Mesenchymal stem cell (in vitro differentiated cells and primary cell): Measurements from ENCODE around the gene ARHGEF1.

Source experiments
- DNase-seq: peaks from one replicate; pipeline ENCODE4 v3.0.0-alpha.2; 2013
- H2AFZ ChIP-seq: one replicate; pipeline ENCODE4 v1.6.1; 2013; ENCODE audit warnings: low read depth, mild to moderate bottlenecking, control low read depth, inconsistent platforms, low read length, moderate library complexity
- H2AK5ac ChIP-seq: 2 replicates; pipeline ENCODE4 v1.6.1; 2013; ENCODE audit warnings: low read length, moderate library complexity, mild to moderate bottlenecking, inconsistent platforms; ENCODE audit not compliant: severe bottlenecking
- H2BK120ac ChIP-seq: one replicate; pipeline ENCODE4 v1.6.1; 2013; ENCODE audit warnings: low read depth, mild to moderate bottlenecking, inconsistent platforms, low read length, moderate library complexity
- H2BK12ac ChIP-seq, 2 experiments: one replicate each; pipeline ENCODE4 v1.6.1; 2013; ENCODE audit warnings: inconsistent platforms in 2 of 2, low read length in 2 of 2, mild to moderate bottlenecking in 2 of 2, moderate library complexity in 2 of 2, control low read depth in 1 of 2
- H2BK15ac ChIP-seq: one replicate; pipeline ENCODE4 v1.6.1; 2013; ENCODE audit warnings: mild to moderate bottlenecking, low read depth, inconsistent platforms; ENCODE audit not compliant: poor library complexity, severe bottlenecking
- H2BK5ac ChIP-seq: 2 replicates; pipeline ENCODE4 v1.6.1; 2013; ENCODE audit warnings: low read depth, mild to moderate bottlenecking, low read length, control low read depth, inconsistent platforms; ENCODE audit not compliant: poor library complexity, severe bottlenecking
- H3K14ac ChIP-seq, 2 experiments: one replicate each; pipeline ENCODE4 v1.6.1; 2013; ENCODE audit warnings: inconsistent platforms in 2 of 2, low read length in 2 of 2, control low read depth in 1 of 2, mild to moderate bottlenecking in 1 of 2, moderate library complexity in 1 of 2
- H3K18ac ChIP-seq, 2 experiments: one replicate each; pipeline ENCODE4 v1.6.1; 2013; ENCODE audit warnings: inconsistent platforms in 2 of 2, low read length in 2 of 2, control low read depth in 1 of 2, low read depth in 1 of 2, mild to moderate bottlenecking in 1 of 2
- H3K23ac ChIP-seq, 2 experiments: one replicate each; pipeline ENCODE4 v1.6.1; 2013; ENCODE audit warnings: inconsistent platforms in 2 of 2, low read length in 2 of 2, mild to moderate bottlenecking in 2 of 2, moderate library complexity in 2 of 2, control low read depth in 1 of 2
- H3K27ac ChIP-seq: 2 replicates; pipeline ENCODE4 v1.5.1; 2013; ENCODE audit warnings: mild to moderate bottlenecking, moderate library complexity, low read length, control low read depth, inconsistent platforms; ENCODE audit not compliant: poor library complexity, severe bottlenecking
- H3K27me3 ChIP-seq, 2 experiments: 2 replicates each; pipeline versions ENCODE4 v1.6.1 to v1.7.0; 2013; ENCODE audit warnings: low read length in 2 of 2, mild to moderate bottlenecking in 2 of 2, moderate library complexity in 2 of 2, control low read depth in 1 of 2, inconsistent platforms in 1 of 2; ENCODE audit not compliant: control insufficient read depth in 1 of 2, insufficient read depth in 1 of 2
- H3K36me3 ChIP-seq, 2 experiments: 2 replicates each; pipeline versions ENCODE4 v1.6.1 to v1.7.0; 2013; ENCODE audit warnings: low read length in 2 of 2, control low read depth in 1 of 2, inconsistent platforms in 1 of 2, low read depth in 1 of 2, mild to moderate bottlenecking in 1 of 2; ENCODE audit not compliant: insufficient read depth in 2 of 2, control insufficient read depth in 1 of 2
- H3K4ac ChIP-seq, 2 experiments: one replicate each; pipeline ENCODE4 v1.6.1; 2013; ENCODE audit warnings: inconsistent platforms in 2 of 2, low read length in 2 of 2, mild to moderate bottlenecking in 2 of 2, moderate library complexity in 2 of 2, control low read depth in 1 of 2, low read depth in 1 of 2
- H3K4me1 ChIP-seq: 2 replicates; pipeline ENCODE4 v1.6.1; 2013; ENCODE audit warnings: low read depth, low read length, control low read depth; ENCODE audit not compliant: control insufficient read depth, insufficient read depth
- H3K4me2 ChIP-seq: 2 replicates; pipeline ENCODE4 v1.6.1; 2013; ENCODE audit warnings: low read length, mild to moderate bottlenecking, inconsistent platforms; ENCODE audit not compliant: poor library complexity, severe bottlenecking
- H3K4me3 ChIP-seq, 2 experiments: 2 replicates each; pipeline versions ENCODE4 v1.5.1 to v1.7.0; 2013; ENCODE audit warnings: low read length in 2 of 2, mild to moderate bottlenecking in 2 of 2, control low read depth in 1 of 2, low read depth in 1 of 2; ENCODE audit not compliant: insufficient read depth in 1 of 2
- H3K79me1 ChIP-seq: replicated peaks from 2 replicates; pipeline ENCODE4 v1.6.1; 2013; ENCODE audit warnings: mild to moderate bottlenecking, control low read depth, low read length, inconsistent platforms; ENCODE audit not compliant: poor library complexity, severe bottlenecking
- H3K9ac ChIP-seq: 2 replicates; pipeline ENCODE4 v1.7.0; 2013; ENCODE audit warnings: mild to moderate bottlenecking, low read length, moderate library complexity
- H3K9me3 ChIP-seq: 2 replicates; pipeline ENCODE4 v1.7.0; 2013; ENCODE audit warnings: mild to moderate bottlenecking, low read length; ENCODE audit not compliant: control insufficient read depth
- H4K8ac ChIP-seq: one replicate; pipeline ENCODE4 v1.6.1; 2013; ENCODE audit warnings: inconsistent platforms, mild to moderate bottlenecking, low read length, moderate library complexity
- H4K91ac ChIP-seq: one replicate; pipeline ENCODE4 v1.6.1; 2013; ENCODE audit warnings: mild to moderate bottlenecking, low read length, inconsistent platforms
- WGBS: methylation state at CpG from one replicate; pipeline ENCODE4 v1.1.7; 2013; ENCODE audit warnings: mixed read lengths; 5-methylcytosine and 5-hydroxymethylcytosine counted together

ARHGEF1 gene

DNA sequence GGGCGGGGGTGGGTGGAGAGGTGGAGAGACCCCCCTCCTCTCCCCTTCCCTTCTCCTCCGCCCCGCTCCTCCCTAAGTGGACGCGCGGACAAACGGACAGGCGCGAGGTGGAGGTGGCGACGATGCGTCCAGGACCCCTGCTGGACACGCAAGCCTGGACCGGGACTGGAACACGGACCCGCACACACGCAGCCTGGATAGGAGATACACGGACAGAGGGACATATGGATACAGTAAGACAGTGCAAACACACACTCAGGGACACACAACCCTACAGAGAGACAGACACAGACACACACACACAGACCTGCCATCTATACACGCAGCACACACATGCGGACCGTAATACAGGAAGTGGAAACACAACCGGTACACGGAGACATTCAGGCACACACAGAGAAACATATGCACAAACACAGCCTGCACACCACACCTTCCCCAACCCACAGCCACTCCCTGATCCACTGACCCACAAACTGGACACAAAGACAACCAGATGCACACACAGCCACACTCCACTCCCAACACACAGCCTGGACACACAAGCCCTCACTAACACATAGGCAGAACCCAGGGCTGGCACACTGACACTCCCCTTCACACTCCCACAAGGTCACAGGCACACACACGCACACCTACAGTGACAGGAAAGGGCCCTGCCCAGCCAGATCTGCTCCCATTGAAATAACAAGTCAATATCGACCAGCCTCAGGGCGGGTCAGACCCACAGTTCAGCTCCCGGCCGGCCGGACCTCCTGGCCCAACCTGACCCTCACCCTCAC is 46.0 kb downstream of the ARHGEF1 start:
- Histone ChIP-seq H3K4me3 (peak overlapping the region; percentile 33 to 46), H3K79me1 (no peaks in the 10 kb centered on the region), H4K8ac (no peak overlapping the region), H2BK12ac (peak overlapping the region in 1 of 2 experiments; percentile 3), H3K9me3 (peaks cover 6% of the 10 kb centered on the region), H2BK5ac (no peak overlapping the region), H4K91ac (no peak overlapping the region), H3K4me1 (peaks cover 15% of the 10 kb centered on the region), H2BK120ac (no peak overlapping the region), H2BK15ac (no peak overlapping the region), H3K14ac (peak overlapping the region in 1 of 2 experiments; percentile 78), H3K36me3 (no peaks in the 10 kb centered on the region), H3K4ac (no peak overlapping the region), H2AFZ (peak overlapping the region; percentile 32), H3K9ac (no peak overlapping the region), H3K27me3 (peaks cover 88 to 90% of the 10 kb centered on the region in 2 experiments), H3K4me2 (peak overlapping the region; percentile 56), H3K18ac (peak overlapping the region in 1 of 2 experiments; percentile 54), H3K27ac (no peak overlapping the region), H3K23ac (peak overlapping the region in 1 of 2 experiments; percentile 0), H2AK5ac (no peak overlapping the region)
- 6% methylated on average over 28 of the region's 29 CpGs for WGBS
- no peak for DNase-seq

DNA sequence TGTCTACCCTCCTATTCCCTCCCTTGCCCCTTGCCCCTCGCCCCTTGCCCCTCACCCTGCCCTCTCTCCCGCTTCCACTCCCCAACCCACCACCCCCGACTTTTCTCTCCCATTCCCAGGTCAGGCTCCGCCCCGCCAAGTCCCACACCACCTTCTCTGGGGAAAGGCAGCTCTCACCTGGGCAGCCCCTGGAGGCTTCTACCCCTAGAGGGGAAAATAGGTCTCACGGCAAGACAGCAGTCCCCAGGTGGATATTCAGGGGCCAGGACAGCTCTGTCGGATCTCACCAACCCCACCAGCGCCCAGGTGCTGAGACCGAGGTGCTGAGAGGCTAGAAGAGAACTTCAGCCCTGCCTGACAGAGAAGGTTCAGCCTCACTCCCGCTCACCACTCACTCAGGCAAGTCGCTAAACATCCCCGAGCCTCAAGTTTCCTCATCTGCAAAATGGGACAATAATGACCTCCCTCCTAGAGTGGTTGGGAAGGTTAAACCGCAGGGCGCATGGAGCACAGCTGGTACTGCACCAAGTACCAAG is 46.6 kb downstream of the ARHGEF1 start:
- H2AK5ac ChIP-seq: no peak overlapping the region
- no peak overlapping the region for H2BK12ac ChIP-seq
- H4K91ac ChIP-seq: no peak overlapping the region
- H3K4ac ChIP-seq: no peak overlapping the region
- H3K27ac ChIP-seq: no peak overlapping the region
- peaks cover 87 to 90% of the 10 kb centered on the region in 2 experiments for H3K27me3 ChIP-seq
- no peak overlapping the region for H4K8ac ChIP-seq
- H3K79me1 ChIP-seq: no peaks in the 10 kb centered on the region
- H2AFZ ChIP-seq: no peak overlapping the region
- 32% methylated on average over 14 of the region's 14 CpGs for WGBS
- H3K9ac ChIP-seq: no peak overlapping the region
- H3K36me3 ChIP-seq: no peaks in the 10 kb centered on the region
- H2BK5ac ChIP-seq: no peak overlapping the region
- DNase-seq: no peak
- H3K4me1 ChIP-seq: peaks cover 15% of the 10 kb centered on the region
- H3K9me3 ChIP-seq: peaks cover 6% of the 10 kb centered on the region
- H3K4me3 ChIP-seq: no peak overlapping the region
- no peak overlapping the region for H2BK15ac ChIP-seq
- H3K18ac ChIP-seq: no peak overlapping the region
- H2BK120ac ChIP-seq: no peak overlapping the region
- H3K4me2 ChIP-seq: no peak overlapping the region
- H3K14ac ChIP-seq: no peak overlapping the region
- H3K23ac ChIP-seq: no peak overlapping the region

DNA sequence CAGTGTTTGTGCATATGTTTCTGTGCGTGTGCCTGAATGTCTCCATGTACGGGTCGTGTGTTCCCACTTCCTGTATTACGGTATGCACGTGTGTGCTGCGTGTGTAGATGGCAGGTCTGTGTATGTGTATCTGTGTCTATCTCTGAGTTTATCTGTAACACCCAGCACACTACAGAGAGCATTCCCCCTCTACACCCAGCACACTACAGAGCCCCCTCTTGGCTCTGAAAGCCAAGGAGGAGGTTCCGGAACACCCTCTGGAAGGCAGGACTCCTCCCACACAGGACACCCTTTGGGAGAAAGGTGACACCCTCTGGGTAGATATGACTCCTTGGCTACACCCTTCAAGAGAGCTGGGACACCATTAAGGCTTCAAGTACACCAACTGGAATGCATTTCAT is 47.3 kb downstream of the ARHGEF1 start:
- H4K91ac ChIP-seq: no peak overlapping the region
- peaks cover 87 to 90% of the 10 kb centered on the region in 2 experiments for H3K27me3 ChIP-seq
- no peak overlapping the region for H3K4me2 ChIP-seq
- H3K14ac ChIP-seq: no peak overlapping the region
- no peaks in the 10 kb centered on the region for H3K36me3 ChIP-seq
- no peak overlapping the region for H3K4me3 ChIP-seq
- H2BK15ac ChIP-seq: no peak overlapping the region
- H3K23ac ChIP-seq: no peak overlapping the region
- H3K9ac ChIP-seq: no peak overlapping the region
- WGBS: 53% methylated on average over 2 of the region's 7 CpGs
- no peak overlapping the region for H4K8ac ChIP-seq
- H3K4me1 ChIP-seq: peaks cover 15% of the 10 kb centered on the region
- DNase-seq: no peak
- no peak overlapping the region for H2AFZ ChIP-seq
- no peak overlapping the region for H3K4ac ChIP-seq
- H2BK12ac ChIP-seq: no peak overlapping the region
- H3K18ac ChIP-seq: no peak overlapping the region
- H2BK120ac ChIP-seq: no peak overlapping the region
- no peak overlapping the region for H2AK5ac ChIP-seq
- H3K27ac ChIP-seq: no peak overlapping the region
- H2BK5ac ChIP-seq: no peak overlapping the region
- H3K9me3 ChIP-seq: peaks cover 6% of the 10 kb centered on the region
- no peaks in the 10 kb centered on the region for H3K79me1 ChIP-seq

DNA sequence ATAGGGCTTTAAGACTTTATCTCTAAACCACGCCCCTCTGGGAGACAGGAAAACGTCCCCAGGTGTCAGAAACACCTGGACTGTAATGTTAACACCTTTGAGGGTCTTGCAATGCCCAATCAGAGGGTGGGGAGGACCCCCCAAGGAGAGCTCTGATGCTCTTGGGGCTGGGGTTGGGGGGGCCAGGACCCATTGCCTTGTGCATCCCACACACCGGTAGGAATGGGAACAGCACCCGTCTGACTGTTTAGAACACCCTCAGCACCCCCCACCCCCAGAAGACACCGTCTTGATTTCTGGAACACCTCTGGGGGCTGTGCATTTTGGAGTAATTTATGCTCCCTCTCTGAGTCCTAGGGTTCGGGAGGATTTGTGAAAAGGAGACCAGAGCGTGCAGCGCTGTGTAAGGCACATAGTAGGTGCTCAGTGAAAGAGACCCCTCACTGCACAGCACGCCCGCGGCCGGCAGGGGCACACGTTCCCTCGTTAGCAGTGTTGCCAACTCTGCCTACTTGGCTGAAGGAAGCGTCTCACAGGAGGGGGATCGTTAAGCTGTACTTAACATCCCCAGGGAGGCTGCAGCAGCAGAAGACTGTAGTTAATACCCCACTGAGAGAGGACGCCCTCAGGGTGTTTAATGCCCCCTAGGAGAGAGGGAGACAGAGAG is 48.1 kb downstream of the ARHGEF1 start:
- DNase-seq: no peak
- Histone ChIP-seq H3K9ac (no peak overlapping the region), H2BK5ac (no peak overlapping the region), H2AK5ac (no peak overlapping the region), H3K4me3 (no peak overlapping the region), H2AFZ (no peak overlapping the region), H3K27me3 (peaks cover 84 to 85% of the 10 kb centered on the region in 2 experiments), H3K4ac (no peak overlapping the region), H2BK15ac (no peak overlapping the region), H3K4me2 (no peak overlapping the region), H3K4me1 (peaks cover 15% of the 10 kb centered on the region), H3K23ac (no peak overlapping the region), H2BK120ac (no peak overlapping the region), H4K8ac (no peak overlapping the region), H2BK12ac (no peak overlapping the region), H3K79me1 (no peaks in the 10 kb centered on the region), H3K27ac (no peak overlapping the region), H3K36me3 (no peaks in the 10 kb centered on the region), H3K14ac (no peak overlapping the region), H4K91ac (no peak overlapping the region), H3K9me3 (peaks cover 3% of the 10 kb centered on the region), H3K18ac (no peak overlapping the region)
- 9% methylated on average over 15 of the region's 17 CpGs for WGBS
